SKM-1 (cell line): ENCODE measurements around the gene VASH2.
"Not testable (repeated sequence)": the region's sequence is repeated elsewhere in the genome, so short reads cannot be mapped to it uniquely, and the experiment has no call there.

ENCODE experiments used
- DNase-seq: peaks from one replicate; lab custom pipeline; 2025; ENCODE audit not compliant: unreplicated experiment; lab: John Stamatoyannopoulos, UW

VASH2 gene

DNA sequence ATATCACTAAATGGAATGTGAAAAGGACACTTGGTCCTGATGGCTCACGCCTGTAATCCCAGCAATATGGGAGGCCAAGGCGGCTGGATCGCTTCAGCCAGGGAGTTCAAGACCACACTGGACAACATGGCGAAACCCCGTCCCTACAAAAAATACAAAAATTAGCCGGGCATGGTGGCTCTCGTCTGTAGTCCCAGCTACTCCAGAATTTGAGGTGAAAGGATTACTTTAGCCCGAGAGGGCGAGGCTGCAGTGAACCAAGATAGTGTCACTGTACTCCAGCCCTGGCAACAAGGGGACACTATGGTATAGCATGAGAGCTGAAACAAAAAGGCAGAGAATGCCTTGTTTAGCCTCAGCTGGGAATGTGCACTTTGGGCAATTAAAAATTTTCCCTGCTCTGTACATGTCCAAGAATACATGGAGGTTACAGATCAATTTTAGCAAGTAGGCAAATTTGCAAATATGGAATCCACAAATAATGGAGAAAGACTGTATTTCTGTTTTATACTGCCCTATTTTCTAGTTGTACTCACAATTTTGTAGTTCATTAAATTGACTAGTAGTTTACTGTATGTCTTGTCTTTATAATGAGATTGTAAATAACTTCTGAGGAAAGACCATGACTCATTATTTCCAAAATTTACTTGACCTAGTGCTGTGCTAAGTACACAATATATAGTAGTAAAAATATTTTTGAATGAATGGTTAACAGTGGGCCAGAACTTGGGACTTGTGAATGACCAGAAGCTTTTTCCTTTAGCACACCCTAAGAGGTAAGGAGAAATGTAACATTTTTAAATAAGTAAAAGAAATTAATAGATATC, 67.3 kb downstream of the VASH2 start:
- DNase-seq: no peak

DNA sequence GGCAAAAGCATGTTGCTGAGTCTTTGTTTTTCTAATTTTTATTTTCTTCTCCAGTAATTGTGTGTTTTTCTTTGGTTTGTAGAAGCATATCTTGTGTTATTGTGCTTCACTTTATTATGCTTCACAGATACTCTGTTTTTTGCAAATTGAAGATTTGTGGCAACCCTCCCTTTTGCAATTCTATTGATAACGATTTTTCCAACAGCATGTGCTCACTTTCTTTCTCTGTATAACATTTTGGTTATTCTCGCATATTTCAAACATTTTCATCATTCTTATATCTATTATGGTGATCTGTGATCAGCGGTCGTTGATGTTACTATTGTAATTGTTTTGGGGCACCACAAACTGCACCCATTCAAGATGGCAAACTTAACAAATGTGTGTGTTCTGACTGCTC, 69.1 kb downstream of the VASH2 start:
- no peak for DNase-seq

DNA sequence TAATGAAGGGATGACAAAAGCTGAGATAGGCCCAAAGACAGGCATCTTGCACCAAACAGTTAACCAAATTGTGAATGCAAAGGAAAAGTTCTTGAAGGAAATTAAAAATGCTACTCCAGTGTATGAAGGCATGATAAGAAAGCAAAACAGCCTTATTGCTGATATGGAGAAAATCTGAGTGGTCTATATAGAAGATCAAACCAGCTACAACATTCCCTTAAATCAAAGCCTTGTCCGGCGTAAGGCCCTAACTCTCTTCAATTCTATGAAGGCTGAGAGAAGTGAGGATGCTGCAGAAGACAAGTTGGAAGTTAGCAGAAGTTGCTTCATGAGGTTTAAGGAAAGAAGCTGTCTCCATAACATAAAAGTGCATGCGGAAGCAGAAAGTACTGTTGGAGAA, 69.7 kb downstream of the VASH2 start:
- no peak for DNase-seq

DNA sequence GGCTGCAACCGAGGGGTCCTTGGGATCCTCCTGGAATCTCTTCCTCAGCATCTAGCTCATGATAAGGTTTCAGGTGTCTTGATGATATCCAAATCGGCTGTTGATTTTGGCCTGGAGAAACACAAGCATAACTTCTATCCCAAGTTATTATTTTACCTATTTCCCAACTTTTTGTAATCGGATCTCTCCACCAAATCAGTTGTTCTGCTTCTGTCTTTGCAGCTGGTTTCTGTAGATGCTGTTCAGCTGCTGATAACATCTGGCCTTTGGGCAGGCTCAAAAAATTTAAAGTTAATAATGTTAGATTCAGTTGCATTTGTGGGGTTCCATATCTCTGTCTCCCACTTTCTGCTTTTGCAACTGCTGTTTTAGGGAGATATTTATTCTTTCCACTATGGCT, 76.7 kb downstream of the VASH2 start:
- DNase-seq: not testable (repeated sequence)

DNA sequence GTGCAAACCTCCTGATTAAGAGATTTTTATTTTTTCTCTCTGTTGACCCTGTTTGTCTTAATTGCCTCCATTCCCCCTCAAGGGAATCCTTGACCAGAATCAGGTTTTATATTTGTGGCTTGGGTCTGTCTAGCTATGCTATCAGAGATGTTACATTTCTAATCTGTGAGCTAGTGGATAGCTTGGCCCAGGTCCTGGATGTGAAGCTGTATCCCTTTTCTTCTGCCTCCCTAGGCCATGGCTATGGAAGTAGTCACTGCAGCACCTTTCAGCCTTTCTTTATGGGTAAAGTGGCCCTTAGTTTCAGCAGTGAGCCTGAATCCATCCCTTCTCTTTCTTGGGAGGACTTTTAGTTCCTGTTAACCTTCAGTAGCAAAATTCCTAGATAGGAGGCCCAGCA, 82.3 kb downstream of the VASH2 start:
- DNase-seq: no peak

DNA sequence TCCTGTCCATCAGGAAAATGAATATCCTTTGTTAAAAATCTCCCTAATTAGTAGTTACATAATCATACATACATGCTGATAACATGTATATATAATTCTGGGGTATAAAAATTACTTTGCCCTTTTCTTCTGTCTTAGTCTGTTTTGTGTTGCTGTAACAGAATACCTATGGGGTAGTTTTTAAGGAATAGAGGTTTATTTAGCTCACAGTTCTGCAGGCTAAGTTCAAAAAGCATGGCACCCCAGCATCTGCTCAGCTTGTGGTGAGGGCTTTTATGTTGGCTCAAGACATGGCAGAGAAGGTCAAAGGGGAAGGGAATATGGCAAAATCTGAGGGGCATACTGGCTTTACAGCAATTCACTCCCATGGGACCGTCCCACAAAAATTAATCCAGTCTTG, 84.4 kb downstream of the VASH2 start:
- no peak for DNase-seq

DNA sequence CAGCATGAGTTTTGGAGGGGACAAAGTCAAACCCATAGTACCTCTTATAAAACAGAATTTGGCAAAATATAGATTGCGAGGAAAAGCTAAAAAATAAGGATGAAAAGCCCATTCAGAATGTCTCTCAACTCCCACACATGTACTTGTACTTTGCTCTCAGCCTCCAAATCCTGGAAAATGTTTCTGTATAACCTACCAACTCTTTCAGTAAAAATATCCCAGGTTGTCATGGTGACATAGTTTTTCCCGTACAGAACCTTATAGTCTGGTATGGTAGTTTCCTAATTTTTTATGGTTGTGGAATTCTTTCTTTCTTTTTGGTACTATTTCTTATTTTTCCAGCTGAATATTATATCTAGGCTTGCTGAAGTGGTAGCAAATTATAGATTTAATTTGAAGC, 85.2 kb downstream of the VASH2 start:
- DNase-seq: no peak
